ENCODE results near the gene CPNE6.

Gene CPNE6

DNA sequence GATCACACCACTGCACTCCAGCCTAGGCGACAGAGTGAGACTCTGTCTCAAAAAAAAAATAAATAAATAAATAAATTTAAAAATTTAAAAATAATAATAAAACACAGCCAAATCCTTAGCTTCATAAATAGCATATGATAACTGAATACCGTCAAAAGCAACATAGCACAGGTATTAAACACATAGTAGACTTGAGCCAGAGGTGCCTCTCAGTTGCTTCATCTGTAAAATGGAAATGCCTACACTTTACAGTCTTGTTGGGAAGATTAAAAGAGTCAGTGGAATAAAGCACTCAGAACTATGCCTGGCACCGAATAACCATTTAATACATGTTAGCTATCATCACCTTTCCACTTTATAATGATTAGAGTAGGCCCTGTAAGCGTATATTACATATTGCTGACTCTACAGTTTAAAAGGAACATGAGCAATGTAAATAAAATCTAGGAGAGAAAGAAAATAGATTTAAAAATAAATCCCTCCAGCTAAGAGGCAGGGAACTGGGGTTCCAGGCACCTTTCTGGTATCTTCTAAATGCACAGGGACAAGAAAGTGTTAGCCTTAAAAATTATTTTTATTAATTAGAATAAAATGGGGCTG, 35.4 kb downstream of the CPNE6 start:
- Histone ChIP-seq H3K9me3 (ENCODE audit: insufficient read depth, low read length) (no peaks in the 10 kb centered on the region; the same call in 1 of the 2 replicates), H3K4me1 (ENCODE audit: insufficient read depth, insufficient read length) (no peaks in the 10 kb centered on the region), H3K36me3 (ENCODE audit: insufficient read depth, insufficient read length, low read length) (peaks cover 21% of the 10 kb centered on the region), H3K27me3 (ENCODE audit: insufficient read depth, insufficient read length) (no peaks in the 10 kb centered on the region), H3K9ac (ENCODE audit: insufficient read length, low read depth) (no peak overlapping the region), H3K4me3 (ENCODE audit: insufficient read length, low read depth) (no peak overlapping the region)
- no peak for DNase-seq (ENCODE audit: low read depth, low spot score)
- TF ChIP-seq ZNF274 (IDR thresholded peaks at IDR 0.05; ENCODE audit: low read depth, low read length) (no peak), SUZ12 (IDR thresholded peaks at IDR 0.05; ENCODE audit: extremely low read depth, insufficient read depth, insufficient read length) (no peak), YY1 (IDR thresholded peaks at IDR 0.05; ENCODE audit: insufficient read depth, insufficient read length) (no peak)

DNA sequence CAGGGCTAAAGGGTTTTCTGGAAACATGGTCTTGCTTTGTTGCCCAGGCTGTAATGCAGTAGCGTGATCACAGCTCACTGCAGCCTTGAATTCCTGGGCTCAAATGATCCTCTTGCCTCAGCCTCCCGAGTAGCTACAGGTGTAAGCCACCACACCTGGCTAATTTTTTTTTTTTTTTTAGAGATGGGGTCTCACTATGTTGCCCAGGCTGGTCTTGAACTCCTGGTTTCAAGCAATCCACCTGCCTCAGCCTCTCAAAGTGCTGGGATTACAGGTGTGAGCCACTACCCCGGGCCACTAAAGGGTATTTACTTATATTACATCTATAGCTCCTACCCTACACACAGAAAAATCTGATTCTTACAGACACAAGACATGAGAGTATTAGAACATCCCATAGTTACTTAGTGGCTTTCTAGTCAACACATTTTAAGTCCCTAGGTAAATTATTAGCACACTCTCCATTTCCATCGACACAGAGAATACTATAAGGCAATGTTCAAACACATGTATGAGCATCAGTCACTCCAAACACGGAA, 37.0 kb downstream of the CPNE6 start:
- H3K36me3 ChIP-seq (ENCODE audit: insufficient read depth, insufficient read length, low read length) = peaks cover 9% of the 10 kb centered on the region
- H3K9ac ChIP-seq (ENCODE audit: insufficient read length, low read depth) = no peak overlapping the region

DNA sequence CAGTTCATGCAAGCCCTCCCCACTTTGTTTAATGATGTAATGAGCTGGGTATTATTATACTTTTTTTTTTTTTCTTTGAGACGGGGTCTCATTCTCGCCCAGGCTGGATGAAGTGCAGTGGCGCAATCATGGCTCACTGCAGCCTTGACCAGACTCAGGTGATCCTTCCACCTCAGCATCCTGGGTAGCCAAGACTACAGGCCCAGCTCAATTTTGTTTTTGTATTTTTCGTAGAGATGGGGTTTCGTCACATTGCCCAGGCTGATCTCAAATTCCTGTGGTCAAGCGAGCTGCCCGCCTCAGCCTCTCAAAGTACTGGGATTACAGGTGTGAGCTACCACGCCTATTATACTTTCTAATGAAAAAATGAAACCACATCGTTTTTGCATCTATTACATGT, 38.7 kb downstream of the CPNE6 start:
- no peak overlapping the region for H3K4me3 ChIP-seq (ENCODE audit: insufficient read length, low read depth)
- H3K9ac ChIP-seq (ENCODE audit: insufficient read length, low read depth) = no peak overlapping the region
- H3K27me3 ChIP-seq (ENCODE audit: insufficient read depth, insufficient read length) = no peaks in the 10 kb centered on the region
- TF ChIP-seq YY1 (IDR thresholded peaks at IDR 0.05; ENCODE audit: insufficient read depth, insufficient read length) (no peak), ZNF274 (IDR thresholded peaks at IDR 0.05; ENCODE audit: low read depth, low read length) (no peak), SUZ12 (IDR thresholded peaks at IDR 0.05; ENCODE audit: extremely low read depth, insufficient read depth, insufficient read length) (no peak)
- H3K9me3 ChIP-seq (ENCODE audit: insufficient read depth, low read length) = no peaks in the 10 kb centered on the region
- H3K4me1 ChIP-seq (ENCODE audit: insufficient read depth, insufficient read length) = no peaks in the 10 kb centered on the region
- no peaks in the 10 kb centered on the region for H3K36me3 ChIP-seq (ENCODE audit: insufficient read depth, insufficient read length, low read length)
- no peak for DNase-seq (ENCODE audit: low read depth, low spot score)

More for the DNA sequence above, 37.0 kb downstream of the CPNE6 start:
- Histone ChIP-seq H3K4me1 (ENCODE audit: insufficient read depth, insufficient read length) (no peaks in the 10 kb centered on the region), H3K27me3 (ENCODE audit: insufficient read depth, insufficient read length) (no peaks in the 10 kb centered on the region), H3K9me3 (ENCODE audit: insufficient read depth, low read length) (no peaks in the 10 kb centered on the region; the same call in 1 of the 2 replicates), H3K4me3 (ENCODE audit: insufficient read length, low read depth) (no peak overlapping the region)
- DNase-seq (ENCODE audit: low read depth, low spot score) = no peak
- TF ChIP-seq SUZ12 (IDR thresholded peaks at IDR 0.05; ENCODE audit: extremely low read depth, insufficient read depth, insufficient read length) = no peak

DNA sequence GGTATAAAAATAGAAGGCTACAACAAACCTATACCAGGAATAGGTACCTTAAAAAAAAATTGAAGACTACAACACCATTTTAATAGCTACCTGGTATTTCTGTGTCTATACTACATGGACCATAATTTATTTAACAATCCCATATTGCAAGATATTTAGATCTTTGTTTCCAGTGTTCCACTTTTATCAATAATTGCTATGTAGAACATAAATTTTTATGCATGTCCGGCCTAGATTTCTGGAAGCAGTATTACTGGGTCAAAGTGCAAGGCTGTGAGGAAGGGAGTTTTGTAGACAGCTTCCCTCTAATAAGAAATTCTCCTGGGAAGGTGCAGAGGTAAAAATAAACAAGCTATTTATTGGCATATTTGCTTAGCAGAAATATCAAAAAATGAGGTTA, 39.2 kb downstream of the CPNE6 start:
- H3K4me1 ChIP-seq (ENCODE audit: insufficient read depth, insufficient read length) = no peaks in the 10 kb centered on the region
- no peak overlapping the region for H3K9ac ChIP-seq (ENCODE audit: insufficient read length, low read depth)
- H3K27me3 ChIP-seq (ENCODE audit: insufficient read depth, insufficient read length) = no peaks in the 10 kb centered on the region
- TF ChIP-seq YY1 (IDR thresholded peaks at IDR 0.05; ENCODE audit: insufficient read depth, insufficient read length) (no peak), ZNF274 (IDR thresholded peaks at IDR 0.05; ENCODE audit: low read depth, low read length) (no peak), SUZ12 (IDR thresholded peaks at IDR 0.05; ENCODE audit: extremely low read depth, insufficient read depth, insufficient read length) (no peak)
- H3K36me3 ChIP-seq (ENCODE audit: insufficient read depth, insufficient read length, low read length) = no peaks in the 10 kb centered on the region
- DNase-seq (ENCODE audit: low read depth, low spot score) = no peak
- H3K9me3 ChIP-seq (ENCODE audit: insufficient read depth, low read length) = no peaks in the 10 kb centered on the region
- H3K4me3 ChIP-seq (ENCODE audit: insufficient read length, low read depth) = no peak overlapping the region

DNA sequence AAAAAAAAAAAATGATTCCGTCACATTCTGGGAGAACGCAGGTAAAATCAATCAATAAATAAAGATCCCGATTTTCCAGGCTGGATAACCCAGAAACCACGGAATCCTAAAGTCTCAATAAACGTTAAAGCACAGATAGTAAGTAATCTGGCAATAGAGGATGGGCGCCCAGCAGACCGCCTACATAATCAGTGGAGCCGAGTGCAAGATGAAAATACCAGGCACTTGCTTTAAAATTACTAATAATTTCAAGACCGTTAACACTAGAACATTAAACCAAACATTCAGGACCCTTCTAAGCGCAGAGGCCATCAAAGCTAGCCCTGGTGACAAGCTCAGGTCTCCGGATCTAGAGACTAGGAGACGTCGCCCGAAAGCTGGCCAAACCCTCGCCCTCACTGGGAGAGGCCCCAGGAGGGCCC, 42.0 kb downstream of the CPNE6 start:
- H3K36me3 ChIP-seq (ENCODE audit: insufficient read depth, insufficient read length, low read length) = peaks cover 18% of the 10 kb centered on the region
- H3K27me3 ChIP-seq (ENCODE audit: insufficient read depth, insufficient read length) = no peaks in the 10 kb centered on the region
- DNase-seq (ENCODE audit: low read depth, low spot score) = no peak
- H3K4me1 ChIP-seq (ENCODE audit: insufficient read depth, insufficient read length) = peaks cover 3% of the 10 kb centered on the region
- no peak for TF ChIP-seq YY1 (IDR thresholded peaks at IDR 0.05; ENCODE audit: insufficient read depth, insufficient read length)
- no peak for TF ChIP-seq ZNF274 (IDR thresholded peaks at IDR 0.05; ENCODE audit: low read depth, low read length)
- TF ChIP-seq SUZ12 (IDR thresholded peaks at IDR 0.05; ENCODE audit: extremely low read depth, insufficient read depth, insufficient read length) = no peak
- H3K4me3 ChIP-seq (ENCODE audit: insufficient read length, low read depth) = peak overlapping the region; percentile 89
- H3K9ac ChIP-seq (ENCODE audit: insufficient read length, low read depth) = peak overlapping the region; percentile 85
- no peaks in the 10 kb centered on the region for H3K9me3 ChIP-seq (ENCODE audit: insufficient read depth, low read length)

DNA sequence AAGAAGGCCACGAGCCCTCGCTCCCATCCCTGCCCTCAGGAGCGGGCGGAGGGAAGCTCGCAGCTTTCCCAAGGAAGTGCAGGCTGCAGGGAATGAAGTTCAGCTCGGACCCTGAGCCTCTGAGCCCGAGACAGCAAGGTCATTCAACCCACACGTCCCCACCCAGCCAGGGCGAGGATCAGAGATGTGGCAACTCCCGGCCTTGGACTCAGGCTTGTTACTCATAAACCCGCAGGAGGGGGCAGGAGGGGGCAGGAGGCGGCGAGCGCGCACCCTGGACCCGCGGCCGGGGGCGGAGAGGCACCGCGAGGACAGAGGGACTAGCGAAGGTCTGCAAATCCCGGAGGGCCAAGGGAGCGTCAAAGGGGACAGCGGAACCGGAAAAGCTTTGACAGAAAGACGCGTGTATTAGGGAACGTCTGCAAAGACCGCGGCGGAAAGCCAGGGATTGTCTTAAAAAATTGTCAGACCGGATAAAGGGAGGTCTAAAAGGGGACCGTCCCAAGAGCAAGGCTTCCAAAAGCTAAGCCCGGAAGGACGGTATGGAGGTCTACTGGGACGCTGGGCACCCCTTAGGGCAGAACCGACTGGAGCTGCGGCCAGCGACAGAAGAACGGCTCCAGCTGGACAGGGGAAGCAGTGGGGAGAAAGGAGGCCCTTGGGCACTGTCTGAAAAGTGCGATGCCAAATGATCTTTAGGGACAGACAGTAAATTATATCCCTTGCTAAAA, 42.6 kb downstream of the CPNE6 start:
- Histone ChIP-seq H3K4me1 (ENCODE audit: insufficient read depth, insufficient read length) (peaks cover 3% of the 10 kb centered on the region), H3K36me3 (ENCODE audit: insufficient read depth, insufficient read length, low read length) (peaks cover 24% of the 10 kb centered on the region), H3K9ac (ENCODE audit: insufficient read length, low read depth) (peak overlapping the region; percentile 85), H3K27me3 (ENCODE audit: insufficient read depth, insufficient read length) (no peaks in the 10 kb centered on the region), H3K4me3 (ENCODE audit: insufficient read length, low read depth) (peak overlapping the region; percentile 89), H3K9me3 (ENCODE audit: insufficient read depth, low read length) (no peaks in the 10 kb centered on the region)
- no peak for TF ChIP-seq YY1 (IDR thresholded peaks at IDR 0.05; ENCODE audit: insufficient read depth, insufficient read length)
- TF ChIP-seq ZNF274 (IDR thresholded peaks at IDR 0.05; ENCODE audit: low read depth, low read length) = no peak
- TF ChIP-seq SUZ12 (IDR thresholded peaks at IDR 0.05; ENCODE audit: extremely low read depth, insufficient read depth, insufficient read length) = no peak
- DNase-seq (ENCODE audit: low read depth, low spot score) = peak; percentile 62

All from NT2/D1 (cell line).